Smooth muscle cell of the brain vasculature (primary cell): ENCODE data around the gene ACP2.

Source experiments
- DNase-seq: peaks from one replicate; pipeline ENCODE4 v3.0.0-alpha.2; 2012; ENCODE audit warnings: low read depth, low spot score

Gene ACP2

GRCh38 chr11:47269002-47269828 is 20.6 kb upstream of the ACP2 start:
- peak; percentile 62 for DNase-seq

- no peak for DNase-seq
Measured at GRCh38 chr11:47268448-47269001, 19.9 kb upstream of the ACP2 start.

- no peak for DNase-seq
Measured at GRCh38 chr11:47267876-47268275, 19.3 kb upstream of the ACP2 start.

GRCh38 chr11:47264521-47264920 is 15.9 kb upstream of the ACP2 start:
- no peak for DNase-seq

- no peak for DNase-seq
Measured at GRCh38 chr11:47264119-47264518, 15.5 kb upstream of the ACP2 start.

GRCh38 chr11:47261291-47261800 is 12.7 kb upstream of the ACP2 start:
- DNase-seq, result no peak

- no peak for DNase-seq
Measured at GRCh38 chr11:47260366-47260765, 11.8 kb upstream of the ACP2 start.

- DNase-seq, result no peak
Measured at GRCh38 chr11:47259232-47259977, 10.8 kb upstream of the ACP2 start.

- DNase-seq, result no peak
Measured at GRCh38 chr11:47258317-47258902, 9.8 kb upstream of the ACP2 start.

GRCh38 chr11:47257517-47258316 is 9.1 kb upstream of the ACP2 start, which contains the start of gene NR1H3:
TSS of gene NR1H3 (plus strand) at chr11:47257996. CDS start at chr11:47259217, 1,221 bp downstream.
- no peak for DNase-seq

- no peak for DNase-seq
Measured at GRCh38 chr11:47257177-47257516, 8.5 kb upstream of the ACP2 start.

GRCh38 chr11:47256374-47256773 is 7.8 kb upstream of the ACP2 start:
- DNase-seq, result no peak

GRCh38 chr11:47254386-47254785 is 5.8 kb upstream of the ACP2 start:
- DNase-seq, result no peak

GRCh38 chr11:47253660-47254059 is 5.0 kb upstream of the ACP2 start:
- DNase-seq, result no peak

- DNase-seq, result no peak
Measured at GRCh38 chr11:47251751-47252150, 3.1 kb upstream of the ACP2 start.

GRCh38 chr11:47249378-47249715 is 733 bp upstream of the ACP2 start:
- DNase-seq, result no peak

GRCh38 chr11:47248304-47248663 is 330 bp downstream of the ACP2 start:
- DNase-seq, result no peak

- no peak for DNase-seq
Measured at GRCh38 chr11:47247502-47247901, 1.1 kb downstream of the ACP2 start.

- no peak for DNase-seq
Measured at GRCh38 chr11:47245611-47246357, 2.8 kb downstream of the ACP2 start.

GRCh38 chr11:47244448-47245350 is 3.9 kb downstream of the ACP2 start:
- no peak for DNase-seq
